Panc1 (cell line): ENCODE results near the gene PNMA6E. TPM values are rescaled to one million over a fixed set of nuclear protein-coding genes. Genes with fewer than 3 reads are reported as not detected.

ENCODE experiments used
- ATAC-seq: fragments of 200-7000 bp; cut with Tn5 transposase; 2 replicates; pipeline ENCODE4 v1.9.1; 2020; ENCODE audit warnings: mild to moderate bottlenecking, moderate library complexity
- BruUV-seq: library from RNA; stranded (reverse); fragments of 400-500 nt; replicated peaks from 2 replicates; lab custom pipeline; 2021; lab: Mats Ljungman, UMichigan
- CTCF ChIA-PET: fragments of 300-600 bp; sonication (Branson Sonifier 250); formaldehyde crosslinking; loops from one replicate; lab custom pipeline; 2022; ENCODE audit warnings: antibody characterized with exemption; lab: Charles Lee
- POLR2A ChIA-PET: fragments of 300-600 bp; sonication (Branson Sonifier 250); formaldehyde crosslinking; loops from one replicate; lab custom pipeline; 2022; ENCODE audit warnings: antibody characterized with exemption; lab: Charles Lee
- DNase-seq: peaks from one replicate; pipeline ENCODE4 v3.0.0-alpha.2; 2010; ENCODE audit warnings: low read depth, low spot score
- H3K27ac ChIP-seq: 2 replicates; pipeline ENCODE4 v1.5.1; 2011; ENCODE audit warnings: mild to moderate bottlenecking, low read length, inconsistent platforms
- H3K27me3 ChIP-seq: fragments of 200-500 bp; sonication (Bioruptor generic); 2 replicates; pipeline ENCODE4 v1.6.0; 2014; ENCODE audit warnings: low read length, inconsistent platforms; ENCODE audit not compliant: control insufficient read depth, insufficient read depth
- H3K36me3 ChIP-seq: fragments of 200-500 bp; sonication (Bioruptor generic); 2 replicates; pipeline ENCODE4 v1.5.1; 2014; ENCODE audit warnings: inconsistent platforms, mild to moderate bottlenecking, low read length, moderate library complexity; ENCODE audit not compliant: control insufficient read depth, insufficient read depth
- H3K4me1 ChIP-seq: 2 replicates; pipeline ENCODE4 v1.5.1; 2011; ENCODE audit warnings: inconsistent platforms, mild to moderate bottlenecking, low read length, moderate library complexity; ENCODE audit not compliant: control insufficient read depth, insufficient read depth
- H3K4me3 ChIP-seq, 2 experiments: 2 replicates each; pipeline ENCODE4 v1.5.1; 2011 to 2012; ENCODE audit warnings: low read depth in 2 of 2, low read length in 2 of 2, mild to moderate bottlenecking in 2 of 2, inconsistent platforms in 1 of 2, moderate library complexity in 1 of 2
- H3K9me3 ChIP-seq: fragments of 200-500 bp; sonication (Bioruptor generic); 2 replicates; pipeline ENCODE4 v1.5.1; 2014; ENCODE audit warnings: low read depth, mild to moderate bottlenecking, inconsistent platforms, low read length, moderate library complexity; ENCODE audit not compliant: control insufficient read depth, insufficient read depth
- CTCF ChIP-seq: fragments of 450-650 bp; IDR thresholded peaks from 2 replicates; pipeline ENCODE4 v1.5.1; 2017; ENCODE audit warnings: mild to moderate bottlenecking
- POLR2AphosphoS5 ChIP-seq: IDR thresholded peaks from 2 replicates; pipeline ENCODE4 v1.6.1; 2012; ENCODE audit warnings: mild to moderate bottlenecking, low read depth, low read length, moderate library complexity
- REST ChIP-seq, 2 experiments: IDR thresholded peaks; 2 replicates each; pipeline ENCODE4 v1.6.1; 2011 to 2012; ENCODE audit warnings: low read depth in 2 of 2, control low read depth in 1 of 2, low read length in 1 of 2, mild to moderate bottlenecking in 1 of 2, moderate library complexity in 1 of 2; ENCODE audit not compliant: insufficient read depth in 1 of 2
- SIN3A ChIP-seq: IDR thresholded peaks from 2 replicates; pipeline ENCODE4 v1.6.1; 2012; ENCODE audit warnings: low read depth, mild to moderate bottlenecking, low read length, moderate library complexity, borderline replicate concordance; ENCODE audit not compliant: insufficient read depth
- TCF7L2 ChIP-seq: IDR thresholded peaks from 2 replicates; pipeline ENCODE4 v1.6.1; 2011; ENCODE audit warnings: mild to moderate bottlenecking, low read depth, low read length, inconsistent platforms
- in situ Hi-C: cut with HindIII; loops from 2 replicates; pipeline ENCODE4 v1.10.0; 2016; ENCODE audit warnings: low sequenced_read_pairs, low pct_unique_long_range_greater_than_20kb
- intact Hi-C: fragments of 100-400 bp; cut with micrococcal nuclease; formaldehyde crosslinking; loops from one replicate; pipeline ENCODE4 v1.10.0; 2022; ENCODE audit not compliant: unreplicated experiment
- total RNA-seq: library from RNA; stranded (reverse); gene quantifications from one replicate; pipeline ENCODE4 v1.2.1, GENCODE V29; 2021; ENCODE audit not compliant: unreplicated experiment

The PNMA6E gene
- total RNA-seq, 1 experiment from 2014 or later: not detected

GRCh38 chrX:153439977-153440376 lies 38.8 kb upstream of the PNMA6E start:
- no peaks in the 10 kb centered on the region for H3K9me3 ChIP-seq
- H3K4me1 ChIP-seq: no peaks in the 10 kb centered on the region
- H3K36me3 ChIP-seq: no peaks in the 10 kb centered on the region
- no peak overlapping the region for H3K4me3 ChIP-seq
- ATAC-seq (no peak), DNase-seq (no peak)
- TF ChIP-seq SIN3A (no peak), POLR2AphosphoS5 (no peak), CTCF (no peak)
- H3K27ac ChIP-seq: no peak overlapping the region
- in situ Hi-C loops (no loop called here), intact Hi-C loops (loop anchor here (10.0 kb wide), 1 partner anchor 405 kb away; no protein-coding TSS in a partner anchor)
- ChIA-PET POLR2A (no interaction called here), CTCF (no interaction called here)
- H3K27me3 ChIP-seq: no peaks in the 10 kb centered on the region
- BruUV-seq: no TSS peak

- POLR2A ChIA-PET: interaction anchor here (0.6 kb wide), 1 partner anchor 27 kb away, joined by 7 read pairs; no protein-coding TSS in a partner anchor
- DNase-seq: no peak
- in situ Hi-C loops (no loop called here), intact Hi-C loops (loop anchor here (10.0 kb wide), 1 partner anchor 404 kb away; no protein-coding TSS in a partner anchor)
- Histone ChIP-seq H3K4me3 (no peak overlapping the region), H3K36me3 (no peaks in the 10 kb centered on the region), H3K4me1 (no peaks in the 10 kb centered on the region), H3K27me3 (no peaks in the 10 kb centered on the region), H3K9me3 (no peaks in the 10 kb centered on the region), H3K27ac (no peak overlapping the region)
- BruUV-seq: no TSS peak
- CTCF ChIA-PET: interaction anchor here (0.6 kb wide), 1 partner anchor 406 kb away, joined by 3 read pairs; no protein-coding TSS in a partner anchor
- TF ChIP-seq CTCF: peak; percentile 67
- no peak for TF ChIP-seq SIN3A
- peak; percentile 75 for ATAC-seq
Measured at GRCh38 chrX:153438532-153438931, 37.4 kb upstream of the PNMA6E start.

GRCh38 chrX:153435845-153436244 lies 34.7 kb upstream of the PNMA6E start:
- no peaks in the 10 kb centered on the region for H3K27me3 ChIP-seq
- ATAC-seq (no peak), DNase-seq (no peak)
- H3K4me1 ChIP-seq: no peaks in the 10 kb centered on the region
- no peak for TF ChIP-seq POLR2AphosphoS5
- no peak for TF ChIP-seq SIN3A
- no peak for TF ChIP-seq TCF7L2
- no peak for TF ChIP-seq REST (IDR thresholded peaks at IDR 0.05; ENCODE audit: insufficient read depth in 1 of 2, low read depth in 2 of 2, low read length in 1 of 2)
- TF ChIP-seq CTCF: no peak
- in situ Hi-C loops: no loop called here
- ChIA-PET CTCF (no interaction called here), POLR2A (no interaction called here)
- BruUV-seq: no TSS peak
- no peak overlapping the region for H3K27ac ChIP-seq
- no peaks in the 10 kb centered on the region for H3K9me3 ChIP-seq
- H3K4me3 ChIP-seq: no peak overlapping the region
- intact Hi-C loops: loop anchor here (10.0 kb wide), 1 partner anchor 401 kb away; no protein-coding TSS in a partner anchor
- no peaks in the 10 kb centered on the region for H3K36me3 ChIP-seq
